Inferior parietal cortex (tissue), 1 donor: ENCODE data around the gene ADD1.
"Not testable (repeated sequence)": the region's sequence is repeated elsewhere in the genome, so short reads cannot be mapped to it uniquely, and the experiment has no call there.

Source experiments
- DNase-seq: peaks from one replicate; pipeline ENCODE4 v3.0.0-alpha.2; 2016; ENCODE audit errors: extremely low spot score

ADD1 gene

DNA sequence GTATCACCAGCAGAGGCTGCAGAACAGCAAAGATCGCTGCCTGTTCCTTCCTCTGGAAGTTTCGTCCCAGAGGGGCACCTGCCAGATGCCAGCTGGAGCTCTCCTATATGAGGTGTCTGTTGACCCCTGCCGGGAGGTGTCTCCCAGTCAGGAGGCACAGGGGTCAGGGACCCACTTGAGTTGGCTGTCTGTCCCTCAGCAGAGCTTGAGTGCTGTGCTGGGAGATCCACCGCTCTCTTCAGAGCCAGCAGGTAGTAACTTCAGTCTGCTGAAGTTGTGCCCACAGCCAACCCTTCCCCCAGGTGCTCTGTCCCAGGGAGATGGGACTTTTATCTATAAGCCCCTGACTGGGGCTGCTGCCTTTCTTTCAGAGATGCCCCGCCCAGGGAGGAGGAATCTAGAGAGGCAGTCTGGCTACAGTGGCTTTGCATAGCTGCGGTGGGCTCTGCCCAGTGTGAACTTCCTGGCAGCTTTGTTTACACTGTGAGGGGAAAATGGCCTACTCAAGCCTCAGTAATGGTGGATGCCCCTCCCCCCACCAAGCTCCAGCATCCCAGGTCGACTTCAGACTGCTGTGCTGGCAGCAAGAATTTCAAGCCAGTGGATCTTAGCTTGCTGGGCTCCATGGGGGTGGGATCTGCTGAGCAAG, 78.9 kb downstream of the ADD1 start:
- not testable (repeated sequence) for DNase-seq

DNA sequence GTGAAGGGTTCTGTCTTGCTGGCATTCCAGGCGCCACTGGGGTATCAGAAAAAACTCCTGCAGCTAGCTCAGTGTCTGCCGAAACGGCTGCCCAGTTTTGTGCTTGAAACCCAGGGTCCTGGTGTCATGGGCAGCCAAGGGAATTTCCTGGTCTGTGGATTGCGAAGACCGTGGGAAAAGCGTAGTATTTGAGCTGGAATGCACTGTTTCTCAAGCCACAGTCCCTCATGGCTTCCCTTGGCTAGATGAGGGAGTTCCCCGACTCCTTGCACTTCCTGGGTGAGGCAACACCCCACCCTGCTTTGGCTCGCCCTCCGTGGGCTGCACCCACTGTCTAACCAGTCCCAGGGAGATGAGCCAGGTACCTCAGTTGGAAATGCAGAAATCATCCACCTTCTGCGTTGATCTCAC, 79.5 kb downstream of the ADD1 start:
- DNase-seq, result no peak

DNA sequence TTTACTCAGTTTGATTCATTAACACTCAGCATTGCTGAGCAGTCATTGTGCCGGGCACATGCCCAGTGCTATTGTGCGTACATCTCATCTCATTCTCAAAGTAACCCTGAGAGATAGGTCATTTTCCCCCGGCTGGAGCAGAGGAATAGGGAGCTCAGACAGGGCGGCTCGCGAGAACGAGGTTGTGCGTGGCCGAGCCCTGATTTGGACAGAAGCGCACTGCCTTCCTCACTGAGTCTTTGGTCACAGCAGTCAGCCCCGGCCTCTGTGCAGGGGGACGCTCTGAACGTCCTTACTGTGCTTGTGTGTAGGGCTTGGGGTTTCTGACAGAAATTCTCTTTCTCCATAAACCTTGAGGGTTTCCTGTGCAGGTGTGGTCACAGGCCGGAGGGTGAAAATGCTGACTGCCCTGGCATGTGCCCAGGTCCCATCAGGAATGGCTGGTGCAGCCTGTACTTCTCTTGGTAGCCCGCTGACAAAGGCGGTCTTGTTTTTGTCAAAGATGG, 80.1 kb downstream of the ADD1 start:
- DNase-seq, result no peak

DNA sequence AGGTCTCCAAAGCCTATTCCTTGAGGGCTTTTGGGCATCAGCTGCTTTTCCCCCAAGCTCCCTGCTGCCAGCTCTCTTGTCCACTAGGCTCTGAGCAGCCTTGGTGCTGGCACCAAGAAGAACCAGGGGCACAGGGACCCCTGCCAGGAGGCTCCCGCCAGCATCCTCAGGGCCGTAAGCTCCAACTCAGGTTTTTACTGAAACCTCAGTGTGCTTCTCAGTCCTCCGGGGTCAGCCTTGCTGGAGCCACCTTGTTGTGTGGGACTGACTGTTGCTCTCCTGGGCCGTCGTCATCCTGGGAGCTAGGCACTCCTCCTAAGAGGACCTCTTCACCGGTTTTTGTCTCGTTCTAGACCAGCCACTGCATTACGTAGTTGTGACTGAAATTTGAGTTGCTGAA, 80.6 kb downstream of the ADD1 start:
- no peak for DNase-seq

DNA sequence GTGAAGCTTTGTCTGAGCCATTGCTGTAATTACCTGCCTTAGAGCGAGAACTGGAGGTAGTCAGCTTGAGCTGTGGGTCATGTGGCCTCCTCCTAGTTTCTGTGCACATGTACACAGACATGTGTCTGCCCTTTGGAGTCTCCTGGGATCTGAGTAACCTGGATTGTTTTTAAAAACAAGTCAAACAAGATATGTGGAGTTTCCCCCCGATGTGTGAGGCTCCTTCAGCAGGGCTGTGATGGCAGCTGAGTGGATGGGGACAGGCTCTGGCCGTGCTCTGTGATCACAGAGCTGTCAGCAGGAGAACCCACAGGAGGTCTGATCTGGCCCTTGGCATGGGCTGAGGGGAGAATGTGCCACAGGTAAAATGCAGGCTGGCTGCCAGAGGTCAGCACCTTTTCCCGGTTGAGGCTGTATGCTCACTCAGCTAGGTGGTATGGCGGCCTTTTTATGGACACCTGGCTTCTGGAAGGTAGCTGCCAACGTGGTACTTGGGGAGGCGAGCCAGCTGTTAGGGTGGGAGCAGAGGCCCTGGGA, 81.2 kb downstream of the ADD1 start:
- DNase-seq, result no peak

DNA sequence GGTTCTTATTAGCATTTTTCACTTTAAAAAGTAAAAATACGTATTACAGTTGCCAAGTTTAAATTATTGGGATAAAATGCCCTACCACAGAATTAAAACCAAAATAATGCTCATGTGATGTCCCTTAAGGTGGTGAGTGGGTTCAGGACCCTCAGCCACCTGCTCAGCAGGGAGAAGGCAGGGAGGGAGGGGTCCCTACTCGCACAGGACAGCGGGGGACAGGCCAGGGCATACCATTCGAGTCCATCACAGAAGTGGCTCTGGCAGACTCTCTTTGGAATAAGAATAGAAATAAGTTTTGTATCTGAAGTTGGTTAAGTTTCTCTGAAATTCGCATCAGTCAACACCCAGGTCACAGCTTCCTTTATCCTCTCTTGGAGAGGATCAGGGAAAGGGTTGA, 81.9 kb downstream of the ADD1 start:
- no peak for DNase-seq

DNA sequence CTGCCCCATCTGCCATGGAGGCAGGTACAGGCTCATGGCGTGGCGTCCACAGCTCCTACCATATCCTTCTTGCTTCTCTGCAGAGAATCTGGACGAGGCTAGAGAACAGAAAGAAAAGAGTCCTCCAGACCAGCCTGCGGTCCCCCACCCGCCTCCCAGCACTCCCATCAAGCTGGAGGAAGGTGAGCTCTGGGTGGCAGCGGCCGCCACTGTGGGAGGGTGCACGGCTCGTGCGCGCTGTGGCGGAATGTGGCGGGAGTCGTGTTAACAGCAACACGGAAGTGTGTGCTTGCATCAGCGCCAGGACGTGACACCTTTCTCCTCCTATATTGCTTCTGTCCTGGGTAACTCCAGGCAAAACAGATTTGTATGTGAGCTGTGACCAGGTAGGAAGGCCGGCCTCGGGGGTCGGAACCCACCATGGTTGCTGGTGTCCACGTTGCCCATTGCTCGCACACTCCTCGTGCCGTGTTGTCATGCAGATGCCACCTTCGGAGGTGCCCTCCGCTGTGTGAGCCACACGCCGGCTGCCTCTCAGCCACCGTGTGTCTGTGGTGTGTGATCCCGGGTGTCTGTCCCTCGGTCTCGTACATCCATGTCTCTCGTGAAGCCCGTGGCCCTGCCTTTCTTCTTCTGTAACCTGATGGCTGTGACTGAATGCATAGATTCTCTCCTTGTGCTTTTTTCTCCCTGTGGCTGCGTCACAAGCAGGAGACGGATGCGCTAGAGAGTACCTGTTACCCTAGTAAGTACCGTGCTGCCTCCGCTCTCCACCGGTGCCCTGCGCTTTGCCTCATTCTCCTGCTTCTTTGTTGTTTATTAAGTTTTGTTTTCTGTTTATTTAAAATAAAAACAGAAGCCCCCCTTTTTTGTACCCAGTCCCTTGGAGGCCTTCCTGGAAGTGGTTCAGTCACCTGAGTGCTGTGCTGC, 82.6 kb downstream of the ADD1 start:
- DNase-seq, result no peak

DNA sequence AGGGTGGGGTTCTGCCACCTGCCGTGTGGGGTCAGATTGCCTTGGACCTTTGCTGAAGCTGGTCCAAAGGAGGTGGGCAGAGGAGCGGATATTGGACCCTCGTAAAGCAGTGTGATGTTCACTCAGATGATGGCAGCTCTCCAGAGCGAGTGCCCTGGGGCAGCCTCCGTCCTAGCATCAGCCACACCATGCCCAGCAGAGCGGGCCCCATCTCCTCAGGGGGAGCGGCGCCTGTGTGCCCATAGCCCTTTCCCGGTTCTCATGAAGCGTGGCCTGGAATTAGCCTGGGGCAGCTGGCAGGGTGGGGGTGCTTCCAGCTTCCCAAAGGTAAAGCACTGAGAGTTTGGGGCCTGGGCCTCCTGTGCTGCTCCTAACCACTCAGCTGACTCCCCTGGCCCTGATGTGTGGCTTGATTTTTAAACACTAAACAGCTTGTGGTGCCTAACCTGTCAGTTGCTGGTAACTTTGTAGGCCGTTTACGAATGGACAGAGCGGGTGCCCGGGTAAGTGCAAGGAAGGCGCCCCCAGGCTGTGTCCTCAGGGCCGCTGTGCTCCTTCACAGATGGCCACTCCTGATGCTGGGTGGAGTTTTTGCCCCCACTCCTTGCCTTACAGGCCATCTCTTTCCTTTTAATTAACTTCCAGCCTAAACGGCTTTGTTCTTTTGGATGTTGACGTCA, 83.5 kb downstream of the ADD1 start:
- no peak for DNase-seq

DNA sequence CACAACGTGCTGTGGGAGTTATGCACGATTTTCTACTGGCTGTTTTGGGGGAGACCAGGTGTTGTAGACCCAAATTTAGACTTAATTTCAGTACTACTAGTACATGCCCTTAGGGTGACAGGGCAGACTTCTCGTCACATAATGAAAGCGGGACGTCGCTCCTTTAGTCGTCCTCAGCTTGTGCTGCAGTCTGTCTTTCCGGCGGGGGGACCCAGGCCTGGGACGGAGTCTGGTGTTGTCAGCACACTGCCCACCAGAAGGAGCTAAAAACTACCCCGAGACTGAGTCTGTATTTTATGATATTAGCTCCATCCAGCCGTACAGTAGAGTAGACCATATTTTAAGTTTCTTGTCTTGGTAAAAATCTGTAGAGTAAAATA, 84.0 kb downstream of the ADD1 start:
- no peak for DNase-seq

DNA sequence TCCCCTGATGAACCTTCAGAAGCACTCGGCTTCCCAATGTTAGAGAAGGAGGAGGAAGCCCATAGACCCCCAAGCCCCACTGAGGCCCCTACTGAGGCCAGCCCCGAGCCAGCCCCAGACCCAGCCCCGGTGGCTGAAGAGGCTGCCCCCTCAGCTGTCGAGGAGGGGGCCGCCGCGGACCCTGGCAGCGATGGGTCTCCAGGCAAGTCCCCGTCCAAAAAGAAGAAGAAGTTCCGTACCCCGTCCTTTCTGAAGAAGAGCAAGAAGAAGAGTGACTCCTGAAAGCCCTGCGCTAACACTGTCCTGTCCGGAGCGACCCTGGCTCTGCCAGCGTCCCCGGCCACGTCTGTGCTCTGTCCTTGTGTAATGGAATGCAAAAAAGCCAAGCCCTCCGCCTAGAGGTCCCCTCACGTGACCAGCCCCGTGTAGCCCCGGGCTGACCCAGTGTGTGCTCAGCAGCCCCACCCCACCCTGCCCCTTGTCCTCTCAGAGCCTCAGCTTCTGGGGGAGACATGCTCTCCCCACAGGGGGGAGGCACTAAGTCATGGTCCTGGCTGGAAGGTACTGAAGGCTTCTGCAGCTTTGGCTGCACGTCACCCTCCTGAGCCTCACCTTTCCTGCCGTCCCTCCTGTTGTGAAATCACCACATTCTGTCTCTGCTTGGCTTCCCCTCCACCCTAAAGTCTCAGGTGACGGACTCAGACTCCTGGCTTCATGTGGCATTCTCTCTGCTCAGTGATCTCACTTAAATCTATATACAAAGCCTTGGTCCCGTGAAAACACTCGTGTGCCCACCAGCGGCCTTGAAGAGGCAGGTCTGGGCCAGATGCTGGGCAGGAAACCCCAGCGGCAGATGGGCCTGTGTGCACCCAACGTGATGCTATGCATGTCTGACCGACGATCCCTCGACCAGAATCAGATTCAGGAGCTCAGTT, 84.9 kb downstream of the ADD1 start:
- DNase-seq, result no peak

DNA sequence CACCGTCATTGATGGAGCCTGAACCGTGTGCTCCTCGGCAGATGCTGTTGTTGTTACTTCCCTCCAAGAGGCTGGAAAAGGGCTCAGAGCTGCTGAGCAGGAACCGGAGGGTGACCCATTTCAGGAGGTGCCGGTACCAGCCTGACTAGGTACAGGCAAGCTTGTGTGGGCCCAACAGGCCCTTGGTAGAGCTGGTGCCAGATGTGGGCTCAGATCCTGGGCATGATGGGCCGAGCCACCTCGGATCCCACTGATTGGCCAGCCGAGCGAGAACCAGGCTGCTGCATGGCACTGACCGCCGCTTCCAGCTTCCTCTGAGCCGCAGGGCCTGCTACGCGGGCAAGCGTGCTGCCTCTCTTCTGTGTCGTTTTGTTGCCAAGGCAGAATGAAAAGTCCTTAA, 85.8 kb downstream of the ADD1 start:
- no peak for DNase-seq

DNA sequence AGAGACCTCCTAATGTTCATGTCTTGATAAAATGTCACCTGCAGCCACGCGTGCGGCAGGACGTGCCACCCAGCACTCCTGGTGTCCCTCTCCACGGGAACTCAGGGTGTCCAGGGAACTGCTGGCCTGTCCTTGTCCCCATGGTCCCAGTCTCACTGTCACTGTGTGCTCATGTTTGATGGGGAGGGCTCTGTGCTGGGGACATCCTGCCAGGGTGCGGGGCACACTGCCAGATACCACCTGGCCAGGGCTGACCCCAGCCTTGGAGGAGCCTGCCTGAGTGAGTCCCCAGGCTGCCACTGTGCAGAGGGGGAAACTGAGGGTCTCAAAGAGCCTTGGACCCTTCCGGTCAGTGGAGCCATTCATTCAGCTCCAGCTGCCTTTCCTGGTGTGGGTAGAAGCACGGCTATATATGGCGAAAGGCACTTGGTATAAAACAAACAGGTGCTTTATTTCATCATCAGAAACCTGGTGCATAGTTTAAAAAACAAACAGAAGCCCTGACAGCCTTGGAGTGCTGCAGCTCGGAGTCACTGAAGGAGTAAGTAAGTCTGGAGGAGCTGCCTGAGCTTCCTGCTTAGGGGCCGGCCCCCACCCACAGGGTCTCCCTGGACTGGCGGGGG, 86.6 kb downstream of the ADD1 start:
- DNase-seq, result no peak

DNA sequence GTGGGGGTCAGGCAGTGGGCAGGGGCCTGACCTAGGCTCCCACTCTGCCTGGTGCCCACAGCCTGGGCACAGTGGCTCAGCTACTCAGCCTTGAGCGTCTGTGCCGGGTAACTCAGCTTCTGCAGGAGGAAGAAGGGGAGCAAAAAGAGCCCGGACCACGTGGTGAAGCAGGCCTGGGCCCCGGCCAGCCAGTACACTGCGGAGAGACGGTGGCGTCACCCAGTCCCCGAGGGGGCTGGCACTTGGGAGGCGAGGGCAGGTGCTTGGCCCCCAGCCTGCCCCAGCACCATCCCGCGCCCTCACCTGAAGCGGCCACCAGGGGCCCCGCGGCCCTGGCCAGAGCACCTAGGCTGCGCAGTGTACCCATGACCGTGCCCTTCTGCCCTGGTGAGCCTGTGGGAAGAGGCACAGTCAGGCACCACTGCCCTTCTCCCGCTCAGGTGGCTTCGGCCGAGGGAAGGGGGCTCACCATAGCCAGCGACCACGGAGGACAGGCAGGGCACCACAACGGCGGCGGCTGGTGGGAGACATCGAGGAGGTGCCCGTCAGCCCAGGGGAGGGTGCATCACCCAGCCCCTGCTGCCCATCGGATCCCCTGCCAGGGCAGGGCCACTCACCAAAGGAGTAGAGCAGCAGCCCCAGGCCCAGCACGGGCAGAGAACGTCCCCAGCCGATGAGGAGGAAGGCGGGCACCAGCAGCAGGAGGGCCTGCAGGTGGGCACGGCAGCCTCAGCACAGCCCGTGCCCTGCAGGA, 87.3 kb downstream of the ADD1 start:
- no peak for DNase-seq

DNA sequence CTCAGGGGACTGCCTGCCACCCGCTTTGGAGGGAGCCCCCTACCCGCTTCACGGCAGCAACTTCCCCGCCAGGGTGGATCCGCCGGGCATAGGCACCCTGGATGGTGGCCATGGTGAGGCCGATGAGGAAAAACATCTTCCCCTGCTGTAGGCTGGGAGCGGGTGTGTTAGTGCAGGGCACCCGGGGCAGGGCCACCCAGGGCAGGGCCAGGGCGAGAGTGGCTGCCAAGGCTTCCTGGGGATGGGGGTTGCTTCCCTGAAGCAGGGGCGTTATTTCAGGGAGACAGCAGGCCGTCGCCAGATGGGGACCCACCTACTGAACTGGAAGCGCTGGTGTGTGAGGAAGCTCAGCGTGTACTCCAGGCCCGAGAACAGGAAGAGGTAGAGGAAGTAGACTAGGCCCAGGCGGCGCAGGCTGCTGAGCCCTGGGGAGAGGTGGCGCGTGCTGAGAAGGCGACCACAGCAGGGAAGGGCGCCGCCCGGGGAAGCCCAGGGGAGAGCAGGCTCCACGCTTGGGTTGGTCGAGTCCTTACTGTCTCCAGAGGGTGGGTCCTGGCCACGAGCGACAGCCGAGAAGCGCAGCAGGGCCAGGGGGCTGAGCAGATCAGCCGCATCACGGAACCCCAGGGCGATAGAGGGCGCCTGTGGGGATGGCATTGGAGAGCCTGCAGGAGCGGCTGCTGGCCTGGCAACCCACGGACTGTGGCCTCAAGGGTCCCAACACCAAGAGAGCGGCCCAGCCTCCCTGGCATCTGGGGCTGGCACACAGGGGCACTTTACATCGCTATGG, 88.1 kb downstream of the ADD1 start:
- no peak for DNase-seq

DNA sequence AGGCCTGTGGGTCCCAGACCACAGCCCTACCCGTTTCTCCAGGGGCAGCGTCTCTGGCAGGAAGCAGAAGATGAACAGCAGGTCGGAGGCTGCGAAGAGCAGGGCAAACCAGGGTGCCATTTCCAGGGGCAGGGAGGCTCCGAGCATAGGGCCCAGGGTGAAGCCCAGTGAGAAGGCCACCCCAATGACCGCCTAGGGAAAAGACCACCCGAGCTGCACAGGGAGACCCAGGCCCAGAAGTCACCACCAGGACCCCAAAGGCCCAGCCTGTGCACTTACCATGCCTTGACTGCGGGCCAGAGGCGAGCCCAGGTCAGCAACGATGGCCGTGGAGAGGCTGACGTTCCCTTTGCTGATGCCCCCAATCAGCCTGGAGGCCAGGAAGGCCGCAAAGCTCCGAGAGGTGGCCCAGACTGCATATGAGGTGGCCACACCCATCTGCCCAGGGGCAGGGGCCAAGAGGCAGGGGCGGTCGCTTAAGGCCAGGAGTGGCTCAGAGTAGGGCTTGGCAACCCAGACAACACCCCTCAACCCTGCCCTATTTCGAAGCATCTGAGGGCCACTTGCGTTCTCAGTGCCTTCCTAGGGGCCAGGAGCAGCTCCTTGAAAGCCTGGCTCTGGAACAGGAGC, 88.8 kb downstream of the ADD1 start:
- no peak for DNase-seq

DNA sequence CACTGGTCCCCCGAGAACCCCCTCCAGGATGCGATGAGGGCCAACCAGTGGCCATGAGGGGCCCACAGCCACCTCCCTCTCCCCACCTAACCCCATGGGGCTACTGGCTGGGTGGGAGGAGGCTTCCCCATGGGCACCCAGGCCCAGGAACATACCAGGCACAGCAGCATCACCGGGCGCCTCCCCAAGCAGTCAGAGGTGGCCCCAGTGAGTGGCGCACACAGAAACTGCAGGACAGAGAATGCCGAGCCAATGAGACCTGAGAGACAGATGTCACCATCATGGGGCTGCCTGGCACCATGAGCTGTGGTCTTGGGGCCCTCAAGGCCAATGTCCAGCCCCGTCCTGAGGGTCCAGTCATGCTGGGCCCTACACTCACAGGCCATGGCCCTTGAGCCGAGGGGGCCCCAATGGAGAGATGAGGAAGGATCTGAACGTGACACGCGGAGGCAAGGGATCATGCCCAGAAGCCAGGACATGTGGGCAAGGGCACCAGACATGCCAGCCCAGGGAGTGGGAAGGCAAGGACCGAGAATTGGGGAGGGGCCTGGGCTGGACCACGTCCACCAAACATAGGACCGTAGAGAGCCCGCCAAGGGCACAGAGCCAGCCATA, 89.4 kb downstream of the ADD1 start:
- no peak for DNase-seq

DNA sequence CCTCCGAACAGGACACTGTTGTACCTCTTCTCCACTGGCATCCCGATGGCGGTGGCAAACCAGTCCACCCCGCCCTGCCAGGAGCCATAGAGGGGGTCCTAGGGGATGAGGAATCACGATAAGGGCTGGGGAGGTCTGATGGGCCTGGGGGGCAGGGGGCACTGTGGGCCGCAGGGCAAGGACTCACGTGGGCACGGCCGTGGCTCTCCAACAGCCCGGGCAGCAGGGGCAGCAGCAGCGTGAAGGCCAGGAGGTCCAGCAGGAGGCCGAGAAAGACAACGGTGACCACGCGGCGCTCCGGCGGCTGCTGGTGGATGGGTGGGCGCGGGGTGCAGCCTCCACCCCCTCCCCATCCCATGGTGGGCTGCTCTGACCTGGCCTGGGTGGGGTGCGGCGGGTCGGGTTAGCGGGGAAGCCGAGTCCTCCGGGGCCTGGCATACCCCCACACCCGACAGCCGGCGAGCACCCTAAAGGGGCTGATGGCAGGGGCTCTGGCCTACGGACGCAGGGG, 90.0 kb downstream of the ADD1 start:
- DNase-seq, result no peak
